ENCODE results near the gene PFDN4. TPM values are rescaled to one million over a fixed set of nuclear protein-coding genes. Genes with fewer than 3 reads are reported as not detected.

PFDN4 gene
- polyA plus RNA-seq, 1 experiment = 104 TPM

DNA sequence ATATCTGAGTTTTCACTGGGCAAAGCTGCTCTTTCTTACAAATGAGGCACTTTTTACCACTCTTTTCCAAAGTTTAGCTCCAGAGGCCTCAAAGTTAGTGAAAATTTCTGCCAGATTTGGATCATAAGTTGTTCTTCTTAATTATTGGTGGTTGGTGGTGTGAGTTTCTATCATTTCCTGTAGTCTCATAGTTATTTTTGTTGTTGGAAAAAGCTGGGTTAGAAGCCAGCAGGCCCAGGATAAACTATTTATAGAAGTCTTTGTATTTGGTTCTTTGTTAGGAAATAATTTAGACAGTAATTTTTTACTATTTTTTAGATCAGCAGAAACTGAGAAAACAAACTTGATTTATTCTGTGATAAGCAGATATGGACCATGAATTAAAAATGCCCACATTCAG lies 10.6 kb downstream of the PFDN4 start:
- no peak for DNase-seq (ENCODE audit: low read depth, low spot score)
- TF ChIP-seq, protein P1, sequence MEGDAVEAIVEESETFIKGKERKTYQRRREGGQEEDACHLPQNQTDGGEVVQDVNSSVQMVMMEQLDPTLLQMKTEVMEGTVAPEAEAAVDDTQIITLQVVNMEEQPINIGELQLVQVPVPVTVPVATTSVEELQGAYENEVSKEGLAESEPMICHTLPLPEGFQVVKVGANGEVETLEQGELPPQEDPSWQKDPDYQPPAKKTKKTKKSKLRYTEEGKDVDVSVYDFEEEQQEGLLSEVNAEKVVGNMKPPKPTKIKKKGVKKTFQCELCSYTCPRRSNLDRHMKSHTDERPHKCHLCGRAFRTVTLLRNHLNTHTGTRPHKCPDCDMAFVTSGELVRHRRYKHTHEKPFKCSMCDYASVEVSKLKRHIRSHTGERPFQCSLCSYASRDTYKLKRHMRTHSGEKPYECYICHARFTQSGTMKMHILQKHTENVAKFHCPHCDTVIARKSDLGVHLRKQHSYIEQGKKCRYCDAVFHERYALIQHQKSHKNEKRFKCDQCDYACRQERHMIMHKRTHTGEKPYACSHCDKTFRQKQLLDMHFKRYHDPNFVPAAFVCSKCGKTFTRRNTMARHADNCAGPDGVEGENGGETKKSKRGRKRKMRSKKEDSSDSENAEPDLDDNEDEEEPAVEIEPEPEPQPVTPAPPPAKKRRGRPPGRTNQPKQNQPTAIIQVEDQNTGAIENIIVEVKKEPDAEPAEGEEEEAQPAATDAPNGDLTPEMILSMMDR (IDR thresholded peaks at IDR 0.05; ENCODE audit: low read depth, low read length) = no peak
- Histone ChIP-seq H3K4me3 (ENCODE audit: low read depth, low read length) (no peak overlapping the region), H3K27me3 (ENCODE audit: control insufficient read depth, insufficient read depth, low read length) (no peaks in the 10 kb centered on the region), H3K9me3 (ENCODE audit: control insufficient read depth, insufficient read depth, low read length) (no peaks in the 10 kb centered on the region), H3K27ac (ENCODE audit: low read depth, low read length) (no peak overlapping the region)
- ChIA-PET POLR2A (no interaction called here), CTCF (interaction anchor here (1.4 to 8.3 kb wide), 7 partner anchors 9 to 431 kb away, joined by 4 to 126 read pairs (median 6); partner anchors contain the start of gene PFDN4)

DNA sequence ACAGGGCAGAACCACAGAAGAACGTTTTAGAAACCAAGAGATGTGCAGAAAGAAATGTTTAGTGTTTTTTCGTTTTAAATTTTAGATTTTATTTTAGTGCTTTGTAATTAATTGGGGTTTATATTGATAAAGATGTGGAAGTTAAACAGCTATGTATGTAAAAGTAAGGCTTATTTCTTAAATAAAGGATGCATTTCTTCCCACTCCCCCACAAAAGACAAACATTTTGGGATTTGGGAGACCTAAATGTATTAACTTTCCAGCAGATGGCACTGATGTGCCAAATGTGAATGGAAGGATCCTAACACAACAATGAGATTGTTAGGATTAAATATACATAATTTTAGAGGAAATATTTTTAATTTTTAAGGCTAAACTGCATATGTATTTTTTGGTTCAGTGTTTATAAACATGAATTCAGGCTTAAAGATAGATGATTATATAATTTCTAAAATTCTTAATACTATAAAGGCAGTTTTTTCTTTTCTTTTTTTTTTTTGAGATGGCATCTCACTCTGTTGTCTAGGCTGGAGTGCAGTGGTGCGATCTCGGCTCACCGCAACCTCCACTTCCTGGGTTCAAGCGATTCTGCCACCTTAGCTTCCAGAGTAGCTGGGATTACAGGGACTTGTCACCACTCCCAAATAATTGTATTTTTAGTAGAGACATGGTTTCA lies 12.0 kb downstream of the PFDN4 start:
- H3K9me3 ChIP-seq (ENCODE audit: control insufficient read depth, insufficient read depth, low read length) = no peaks in the 10 kb centered on the region
- no peak for DNase-seq (ENCODE audit: low read depth, low spot score)
- ChIA-PET CTCF (interaction anchor here (0.5 to 8.3 kb wide), 38 partner anchors 8 to 691 kb away, joined by 3 to 126 read pairs (median 4); partner anchors contain the start of gene PFDN4), POLR2A (no interaction called here)
- no peak overlapping the region for H3K4me3 ChIP-seq (ENCODE audit: low read depth, low read length)
- TF ChIP-seq, protein P1 (IDR thresholded peaks at IDR 0.05; ENCODE audit: low read depth, low read length) = peak; percentile 69
- no peak overlapping the region for H3K27ac ChIP-seq (ENCODE audit: low read depth, low read length)
- no peaks in the 10 kb centered on the region for H3K27me3 ChIP-seq (ENCODE audit: control insufficient read depth, insufficient read depth, low read length)

DNA sequence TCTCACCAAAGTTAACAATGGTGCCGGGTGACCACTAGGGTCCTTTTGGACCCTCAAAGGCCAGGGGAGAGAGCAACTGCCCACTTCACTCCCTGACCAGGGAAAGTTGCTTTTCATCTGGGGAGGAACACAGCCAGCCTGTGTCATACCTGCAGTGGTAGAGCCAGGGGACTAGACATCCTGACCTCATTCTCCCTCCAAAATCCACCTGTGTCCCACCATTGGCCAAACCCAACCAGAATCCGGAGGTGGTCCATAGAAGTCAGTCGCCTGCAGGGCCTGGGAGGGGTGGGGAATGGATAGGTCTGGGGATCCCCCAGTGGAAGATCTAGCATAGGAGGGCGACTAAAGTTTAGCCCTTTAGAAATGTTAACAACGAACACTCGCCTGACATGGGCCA lies 12.8 kb downstream of the PFDN4 start:
- Histone ChIP-seq H3K4me3 (ENCODE audit: low read depth, low read length) (no peak overlapping the region), H3K9me3 (ENCODE audit: control insufficient read depth, insufficient read depth, low read length) (no peaks in the 10 kb centered on the region), H3K27me3 (ENCODE audit: control insufficient read depth, insufficient read depth, low read length) (no peaks in the 10 kb centered on the region), H3K27ac (ENCODE audit: low read depth, low read length) (no peak overlapping the region)
- no peak for DNase-seq (ENCODE audit: low read depth, low spot score)
- ChIA-PET CTCF (interaction anchor here (0.6 to 8.3 kb wide), 9 partner anchors 31 to 429 kb away, joined by 3 to 126 read pairs (median 5); no protein-coding TSS in a partner anchor), POLR2A (no interaction called here)
- TF ChIP-seq, protein P1 (IDR thresholded peaks at IDR 0.05; ENCODE audit: low read depth, low read length) = no peak

DNA sequence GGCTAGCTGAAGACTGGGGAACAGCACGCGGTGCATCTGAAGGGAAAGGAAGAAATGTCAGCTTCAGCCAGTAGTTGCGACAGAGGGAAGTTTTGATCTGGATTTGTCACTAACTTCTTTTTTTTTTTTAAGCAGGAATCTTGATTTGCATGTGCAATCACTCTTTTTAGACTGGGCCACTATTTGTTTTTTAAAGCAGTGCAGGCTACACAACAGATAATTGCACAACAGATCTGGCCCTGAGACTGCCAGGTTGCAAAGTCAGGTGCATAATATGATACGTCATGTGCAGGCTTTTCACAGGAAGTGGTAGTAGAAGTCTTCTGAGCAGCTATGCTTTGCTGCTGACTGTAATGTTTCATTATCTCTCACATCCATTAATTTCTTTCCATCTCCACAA lies 13.5 kb downstream of the PFDN4 start:
- no peak for DNase-seq (ENCODE audit: low read depth, low spot score)
- ChIA-PET CTCF (interaction anchor here (1.2 to 8.3 kb wide), 3 partner anchors 13 to 428 kb away, joined by 3 to 126 read pairs (median 8); partner anchors contain the start of gene PFDN4), POLR2A (no interaction called here)
- no peaks in the 10 kb centered on the region for H3K27me3 ChIP-seq (ENCODE audit: control insufficient read depth, insufficient read depth, low read length)
- H3K27ac ChIP-seq (ENCODE audit: low read depth, low read length) = no peak overlapping the region
- TF ChIP-seq, protein P1 (IDR thresholded peaks at IDR 0.05; ENCODE audit: low read depth, low read length) = no peak
- no peaks in the 10 kb centered on the region for H3K9me3 ChIP-seq (ENCODE audit: control insufficient read depth, insufficient read depth, low read length)
- no peak overlapping the region for H3K4me3 ChIP-seq (ENCODE audit: low read depth, low read length)

All from AG04450 (cell line).